Mammary epithelial cell (primary cell): ENCODE data around the gene ACTL8.

Source experiments
- EZH2 ChIP-seq: IDR thresholded peaks from 2 replicates; pipeline ENCODE4 v1.6.1; 2012; ENCODE audit warnings: low read length, inconsistent platforms, borderline replicate concordance
- TF ChIP-seq, protein P1 (sequence below), 2 donors: IDR thresholded peaks in 1 of 2; conservative IDR thresholded peaks in 1 of 2; 2 replicates each; pipeline ENCODE4 v1.5.1; 2011 to 2012; ENCODE audit warnings: inconsistent platforms in 2 of 2, low read length in 2 of 2, mild to moderate bottlenecking in 2 of 2, control low read depth in 1 of 2, low read depth in 1 of 2; ENCODE audit not compliant: insufficient read depth in 1 of 2; ENCODE audit errors: extremely low read depth in 1 of 2

GRCh38 chr1:17874710-17875109 lies 119.6 kb downstream of the ACTL8 start:
- no peak for TF ChIP-seq EZH2
- TF ChIP-seq, protein P1, sequence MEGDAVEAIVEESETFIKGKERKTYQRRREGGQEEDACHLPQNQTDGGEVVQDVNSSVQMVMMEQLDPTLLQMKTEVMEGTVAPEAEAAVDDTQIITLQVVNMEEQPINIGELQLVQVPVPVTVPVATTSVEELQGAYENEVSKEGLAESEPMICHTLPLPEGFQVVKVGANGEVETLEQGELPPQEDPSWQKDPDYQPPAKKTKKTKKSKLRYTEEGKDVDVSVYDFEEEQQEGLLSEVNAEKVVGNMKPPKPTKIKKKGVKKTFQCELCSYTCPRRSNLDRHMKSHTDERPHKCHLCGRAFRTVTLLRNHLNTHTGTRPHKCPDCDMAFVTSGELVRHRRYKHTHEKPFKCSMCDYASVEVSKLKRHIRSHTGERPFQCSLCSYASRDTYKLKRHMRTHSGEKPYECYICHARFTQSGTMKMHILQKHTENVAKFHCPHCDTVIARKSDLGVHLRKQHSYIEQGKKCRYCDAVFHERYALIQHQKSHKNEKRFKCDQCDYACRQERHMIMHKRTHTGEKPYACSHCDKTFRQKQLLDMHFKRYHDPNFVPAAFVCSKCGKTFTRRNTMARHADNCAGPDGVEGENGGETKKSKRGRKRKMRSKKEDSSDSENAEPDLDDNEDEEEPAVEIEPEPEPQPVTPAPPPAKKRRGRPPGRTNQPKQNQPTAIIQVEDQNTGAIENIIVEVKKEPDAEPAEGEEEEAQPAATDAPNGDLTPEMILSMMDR (conservative IDR thresholded peaks at IDR 0.05 in 1 of 2, IDR thresholded peaks at IDR 0.05 in 1 of 2; ENCODE audit: extremely low read depth in 1 of 2, insufficient read depth in 1 of 2, low read depth in 1 of 2, low read length in 2 of 2) = no peak
